ENCODE data around the gene ALK. TPM values are rescaled to one million over a fixed set of nuclear protein-coding genes. Genes with fewer than 3 reads are reported as not detected.

Gene ALK
- total and polyA plus RNA-seq, 12 donors, result 0.09 to 1.8 (median 0.53) TPM; not detected in 1

DNA sequence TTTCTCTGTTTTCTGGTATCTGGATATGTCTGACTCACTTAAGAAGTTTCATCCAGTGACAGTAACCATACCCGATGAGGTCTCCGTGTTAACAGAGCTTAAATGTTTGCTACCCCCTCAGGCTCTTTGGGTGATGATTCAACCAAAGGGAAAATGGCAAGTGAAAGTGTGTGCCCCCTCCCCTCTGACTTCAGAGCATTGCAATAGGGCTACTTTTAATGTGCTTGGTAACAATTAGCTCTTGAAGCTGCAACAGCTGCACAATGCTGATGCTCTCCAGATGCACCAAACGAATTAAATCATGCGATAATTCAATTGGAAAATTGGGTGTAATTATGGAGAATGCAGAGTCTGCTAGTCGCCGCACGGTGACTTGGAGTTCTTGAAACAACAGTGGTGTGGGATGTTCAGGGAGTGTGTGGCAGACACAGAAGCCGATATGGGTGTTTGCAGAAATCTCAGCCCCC lies 270.7 kb downstream of the ALK start:
- intact Hi-C loops (cut with DNase I), result no loop called here
- Histone ChIP-seq H3K36me3 (replicated peaks in 1 of 2) (no peaks in the 10 kb centered on the region), H3K4me1 (replicated peaks in 1 of 2) (no peaks in the 10 kb centered on the region), H3K9me3 (replicated peaks in 1 of 3) (peaks cover 0 to 7% (median 0%) of the 10 kb centered on the region in 3 donors), H3K27me3 (no peaks in the 10 kb centered on the region), H3K27ac (no peak overlapping the region), H3K4me3 (no peak overlapping the region)
- TF ChIP-seq, protein P1, sequence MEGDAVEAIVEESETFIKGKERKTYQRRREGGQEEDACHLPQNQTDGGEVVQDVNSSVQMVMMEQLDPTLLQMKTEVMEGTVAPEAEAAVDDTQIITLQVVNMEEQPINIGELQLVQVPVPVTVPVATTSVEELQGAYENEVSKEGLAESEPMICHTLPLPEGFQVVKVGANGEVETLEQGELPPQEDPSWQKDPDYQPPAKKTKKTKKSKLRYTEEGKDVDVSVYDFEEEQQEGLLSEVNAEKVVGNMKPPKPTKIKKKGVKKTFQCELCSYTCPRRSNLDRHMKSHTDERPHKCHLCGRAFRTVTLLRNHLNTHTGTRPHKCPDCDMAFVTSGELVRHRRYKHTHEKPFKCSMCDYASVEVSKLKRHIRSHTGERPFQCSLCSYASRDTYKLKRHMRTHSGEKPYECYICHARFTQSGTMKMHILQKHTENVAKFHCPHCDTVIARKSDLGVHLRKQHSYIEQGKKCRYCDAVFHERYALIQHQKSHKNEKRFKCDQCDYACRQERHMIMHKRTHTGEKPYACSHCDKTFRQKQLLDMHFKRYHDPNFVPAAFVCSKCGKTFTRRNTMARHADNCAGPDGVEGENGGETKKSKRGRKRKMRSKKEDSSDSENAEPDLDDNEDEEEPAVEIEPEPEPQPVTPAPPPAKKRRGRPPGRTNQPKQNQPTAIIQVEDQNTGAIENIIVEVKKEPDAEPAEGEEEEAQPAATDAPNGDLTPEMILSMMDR (IDR thresholded peaks at IDR 0.05), result no peak
- TF ChIP-seq POLR2A (IDR thresholded peaks at IDR 0.05), result no peak
- DNase-seq, result peak in 1 of 7 donors; percentile 67
- WGBS, 4 donors, result 71 to 83% (median 78%) methylated on average over 8 of the region's 8 CpGs

DNA sequence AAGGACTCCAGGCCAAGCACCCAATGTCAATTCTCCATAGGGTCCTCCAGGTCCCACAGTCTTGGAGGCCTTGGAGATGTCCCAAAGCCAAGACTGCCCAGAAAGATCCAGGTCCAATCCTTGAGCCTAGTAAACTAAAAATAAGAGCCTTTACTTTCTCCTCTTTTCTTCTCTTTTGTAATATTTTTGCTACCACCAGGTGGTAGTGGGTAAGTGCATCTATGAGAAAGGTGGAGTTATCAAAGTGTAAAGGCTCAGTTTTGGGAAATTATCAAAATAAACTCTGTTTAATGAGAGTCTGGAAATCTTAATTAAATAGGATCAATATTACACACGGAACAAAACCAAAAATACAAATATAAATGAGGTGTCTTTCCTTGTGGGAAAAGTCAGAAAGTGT lies 276.4 kb downstream of the ALK start:
- Histone ChIP-seq H3K4me1 (replicated peaks in 1 of 2) (no peaks in the 10 kb centered on the region), H3K4me3 (no peak overlapping the region), H3K9me3 (replicated peaks in 1 of 3) (peaks cover 0 to 7% (median 0%) of the 10 kb centered on the region in 3 donors), H3K36me3 (replicated peaks in 1 of 2) (no peaks in the 10 kb centered on the region), H3K27me3 (no peaks in the 10 kb centered on the region), H3K27ac (no peak overlapping the region)
- intact Hi-C loops (cut with DNase I), result no loop called here
- no peak for DNase-seq
- WGBS, 4 donors, result 66 to 86% (median 77%) methylated on average over 1 of the region's 1 CpG
- TF ChIP-seq, protein P1 (IDR thresholded peaks at IDR 0.05), result no peak
- TF ChIP-seq POLR2A (IDR thresholded peaks at IDR 0.05), result no peak

GRCh38 chr2:29643196-29643595 lies 278.2 kb downstream of the ALK start:
- H3K36me3 ChIP-seq (replicated peaks in 1 of 2), result no peaks in the 10 kb centered on the region
- H3K27ac ChIP-seq, result no peak overlapping the region
- DNase-seq, result no peak
- no peaks in the 10 kb centered on the region for H3K4me1 ChIP-seq (replicated peaks in 1 of 2)
- H3K9me3 ChIP-seq (replicated peaks in 1 of 3), result no peaks in the 10 kb centered on the region
- intact Hi-C loops (cut with DNase I), result no loop called here
- H3K4me3 ChIP-seq, result no peak overlapping the region
- TF ChIP-seq, protein P1 (IDR thresholded peaks at IDR 0.05), result no peak
- TF ChIP-seq POLR2A (IDR thresholded peaks at IDR 0.05), result no peak
- no peaks in the 10 kb centered on the region for H3K27me3 ChIP-seq

DNA sequence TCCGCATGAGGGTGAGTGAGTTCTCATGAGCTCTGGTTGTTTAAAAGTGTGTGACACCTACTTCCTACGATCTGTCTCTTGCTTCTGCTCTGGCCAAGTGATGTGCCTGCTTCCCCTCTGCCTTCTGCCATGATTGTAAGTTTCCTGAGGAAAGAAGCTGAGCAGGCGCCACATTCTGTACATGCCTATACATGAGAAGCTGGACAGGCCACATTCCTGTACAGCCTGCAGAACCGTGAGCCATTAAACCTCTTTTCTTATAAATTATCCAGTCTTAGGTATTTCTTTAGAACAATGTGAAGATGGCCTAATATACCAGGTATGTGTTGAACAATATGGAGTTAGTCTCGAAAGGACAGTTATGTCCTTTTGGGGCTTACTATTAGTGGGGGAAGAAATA lies 281.0 kb downstream of the ALK start:
- WGBS, 4 donors, result 59 to 83% (median 72%) methylated on average over 5 of the region's 5 CpGs
- Histone ChIP-seq H3K27ac (no peak overlapping the region), H3K4me3 (no peak overlapping the region), H3K27me3 (no peaks in the 10 kb centered on the region), H3K9me3 (replicated peaks in 1 of 3) (no peaks in the 10 kb centered on the region), H3K4me1 (replicated peaks in 1 of 2) (no peaks in the 10 kb centered on the region), H3K36me3 (replicated peaks in 1 of 2) (no peaks in the 10 kb centered on the region)
- intact Hi-C loops (cut with DNase I), result no loop called here
- no peak for DNase-seq
- TF ChIP-seq POLR2A (IDR thresholded peaks at IDR 0.05), result no peak
- TF ChIP-seq, protein P1 (IDR thresholded peaks at IDR 0.05), result no peak
